HG03442 (cell line): ENCODE results near the gene ELF3.
"Not testable (repeated sequence)": the region's sequence is repeated elsewhere in the genome, so short reads cannot be mapped to it uniquely, and the experiment has no call there.

Experiments
- ATAC-seq: cut with Tn5 transposase; IDR thresholded peaks from one replicate; pipeline ENCODE4 v1.9.1; 2021; ENCODE audit warnings: mild to moderate bottlenecking, moderate library complexity; ENCODE audit not compliant: unreplicated experiment

The ELF3 gene

GRCh38 chr1:202007805-202008489, 2.4 kb upstream of the ELF3 start:
- no peak for ATAC-seq

- ATAC-seq, result peak; percentile 44
Observed at GRCh38 chr1:202009326-202010179, 834 bp upstream of the ELF3 start.

GRCh38 chr1:202011994-202012393, 1.6 kb downstream of the ELF3 start:
- no peak for ATAC-seq

- no peak for ATAC-seq
Observed at GRCh38 chr1:202012544-202013478, 2.4 kb downstream of the ELF3 start.

GRCh38 chr1:202013603-202014002, 3.2 kb downstream of the ELF3 start:
- no peak for ATAC-seq

GRCh38 chr1:202014060-202014459, 3.7 kb downstream of the ELF3 start:
- ATAC-seq, result no peak

- no peak for ATAC-seq
Observed at GRCh38 chr1:202014915-202015661, 4.7 kb downstream of the ELF3 start.

GRCh38 chr1:202015662-202015937, 5.2 kb downstream of the ELF3 start:
- ATAC-seq, result no peak

GRCh38 chr1:202016022-202016810, 5.8 kb downstream of the ELF3 start:
- ATAC-seq, result no peak

GRCh38 chr1:202016811-202017748, 6.7 kb downstream of the ELF3 start:
- no peak for ATAC-seq

- ATAC-seq, result no peak
Observed at GRCh38 chr1:202017749-202018467, 7.5 kb downstream of the ELF3 start.

GRCh38 chr1:202018468-202019234, 8.3 kb downstream of the ELF3 start:
- ATAC-seq, result no peak

GRCh38 chr1:202019235-202019558, 8.8 kb downstream of the ELF3 start:
- not testable (repeated sequence) for ATAC-seq

- no peak for ATAC-seq
Observed at GRCh38 chr1:202023001-202023433, 12.6 kb downstream of the ELF3 start.

GRCh38 chr1:202029171-202029665, 18.8 kb downstream of the ELF3 start:
- ATAC-seq, result no peak

- ATAC-seq, result no peak
Observed at GRCh38 chr1:202029727-202030126, 19.3 kb downstream of the ELF3 start.

GRCh38 chr1:202031796-202032195, 21.4 kb downstream of the ELF3 start:
- ATAC-seq, result no peak
